Medulla oblongata (tissue), 1 donor: ENCODE results near the gene NHEJ1.

Experiments used
- DNase-seq: peaks from one replicate; pipeline ENCODE4 v3.0.0-alpha.2; 2015; ENCODE audit errors: extremely low spot score

The NHEJ1 gene

GRCh38 chr2:219182331-219183150 lies 21.9 kb upstream of the NHEJ1 start:
- no peak for DNase-seq

DNA sequence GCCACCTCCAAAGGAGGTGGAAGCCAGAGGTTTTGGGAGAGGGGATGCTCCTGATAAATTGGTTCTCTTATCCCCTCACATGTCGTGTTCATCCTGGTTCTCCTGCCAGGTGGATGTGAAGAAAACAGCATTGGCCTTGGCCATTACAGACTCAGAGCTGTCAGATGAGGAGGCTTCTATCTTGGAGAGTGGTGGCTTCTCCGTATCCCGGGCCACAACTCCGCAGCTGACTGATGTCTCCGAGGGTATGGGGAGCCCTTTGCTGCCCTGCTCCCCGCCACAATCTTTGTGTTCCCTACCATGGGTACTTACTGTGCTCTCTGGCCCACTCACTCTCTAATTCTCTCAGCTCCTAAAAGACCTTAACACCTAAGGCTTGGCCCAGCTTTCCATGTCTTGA lies 20.9 kb upstream of the NHEJ1 start:
- DNase-seq = no peak

DNA sequence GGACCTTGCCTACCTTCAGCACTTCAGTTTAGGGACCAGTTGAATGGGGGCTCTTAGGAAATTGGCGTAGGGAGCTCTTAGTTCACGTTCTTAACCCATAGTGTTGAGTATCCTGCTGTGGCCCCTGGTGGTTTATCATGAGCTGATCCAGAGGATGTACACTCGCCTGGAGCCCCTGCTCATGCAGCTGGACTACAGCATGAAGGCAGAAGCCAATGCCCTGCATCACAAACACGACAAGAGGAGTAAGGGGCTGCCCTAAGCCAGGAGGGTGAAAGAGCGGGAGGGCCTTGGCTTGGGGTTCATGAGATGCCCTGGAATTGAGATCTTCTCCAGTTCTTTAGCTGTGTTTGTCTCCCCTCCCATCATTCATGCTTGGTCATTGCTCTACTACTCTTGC lies 20.3 kb upstream of the NHEJ1 start:
- no peak for DNase-seq

- DNase-seq = no peak
Observed at GRCh38 chr2:219179601-219180465, 19.2 kb upstream of the NHEJ1 start.

DNA sequence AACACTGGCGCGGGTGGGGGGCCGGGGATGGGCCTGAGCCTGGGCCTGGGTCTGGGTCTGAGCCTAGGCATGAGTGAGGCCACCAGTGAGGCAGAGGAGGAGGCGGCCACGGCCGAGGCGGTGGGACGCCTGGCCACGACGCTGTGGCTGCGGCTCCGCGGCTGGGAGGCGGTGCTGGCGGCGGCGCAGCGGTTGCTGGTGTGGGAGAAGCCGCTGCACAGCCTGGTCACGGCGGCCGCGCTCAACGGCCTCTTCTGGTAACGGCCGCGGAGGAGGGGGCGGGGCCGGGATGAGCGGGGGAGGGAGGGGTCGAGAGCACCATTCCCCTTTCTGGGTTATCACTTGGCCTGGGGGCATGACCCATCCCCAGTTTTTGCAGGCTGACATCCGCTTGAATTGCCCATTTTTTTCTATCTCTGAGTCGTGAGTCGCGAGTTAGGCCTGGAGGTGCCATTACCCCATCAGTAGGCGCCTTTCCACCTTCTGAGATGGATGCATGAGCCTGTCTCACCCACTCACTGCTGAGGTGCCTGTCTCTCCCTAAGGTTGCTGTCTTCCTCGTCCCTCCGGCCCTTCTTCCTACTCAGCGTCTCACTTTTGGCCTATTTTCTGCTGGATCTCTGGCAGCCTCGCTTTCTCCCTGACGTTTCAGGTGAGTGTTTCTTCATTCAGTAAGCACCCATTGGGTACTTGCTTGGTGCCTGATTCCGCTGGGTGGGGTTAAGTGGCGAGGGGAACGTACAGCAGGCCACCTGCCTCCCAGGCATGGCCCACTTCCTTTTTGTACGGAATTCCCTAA lies 18.0 kb upstream of the NHEJ1 start:
- peak; percentile 35 for DNase-seq

GRCh38 chr2:219177552-219178376 lies 17.1 kb upstream of the NHEJ1 start, which contains the start of gene RETREG2:
Gene RETREG2, plus strand, starts transcription at chr2:219178275. Its CDS starts 78 bp downstream, at chr2:219178353.
- peak; percentile 92 for DNase-seq

DNA sequence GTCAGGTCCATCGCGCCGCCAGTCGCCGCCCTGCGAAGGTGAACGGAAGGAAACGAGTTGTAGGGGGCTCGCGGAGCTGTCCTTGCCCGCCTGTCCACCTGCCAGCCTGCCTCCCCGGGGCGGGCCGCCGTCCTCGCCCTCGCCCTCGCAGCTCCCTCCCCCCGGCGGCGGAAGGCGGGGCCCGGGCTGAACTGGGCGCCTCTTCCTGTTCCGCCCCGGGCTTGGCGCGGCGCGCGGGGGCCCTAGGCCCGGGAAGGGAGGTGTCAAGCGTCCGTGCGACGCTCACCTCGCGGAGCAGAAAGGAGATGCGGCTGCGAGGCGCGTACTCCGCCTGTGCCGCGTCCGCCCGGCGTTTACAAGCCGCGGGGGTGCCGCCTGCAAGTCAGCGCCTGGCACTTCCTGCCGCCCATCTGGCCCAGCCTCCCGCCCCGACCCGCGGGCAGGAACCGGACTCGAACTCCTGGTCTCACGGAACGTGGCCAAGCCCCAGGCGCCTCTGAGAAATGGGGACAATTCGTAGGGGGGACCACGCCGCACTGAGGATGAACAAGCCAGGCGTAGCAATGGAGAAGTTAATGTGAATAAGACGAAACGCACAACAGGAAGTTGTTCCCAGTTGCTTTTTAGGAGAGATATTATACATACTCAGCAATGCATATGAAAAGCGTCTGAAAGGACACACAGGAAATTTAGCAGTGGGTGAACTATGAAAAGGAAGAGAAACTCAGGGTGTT lies 16.4 kb upstream of the NHEJ1 start, which contains the start of gene CNPPD1:
Gene CNPPD1 (minus strand): TSS at position 108 of the 734 bp plus-strand sequence. CDS start 97 bp downstream, at position 11.
- DNase-seq = peak; percentile 93

GRCh38 chr2:219175928-219176817 lies 15.6 kb upstream of the NHEJ1 start:
- peak; percentile 60 for DNase-seq

DNA sequence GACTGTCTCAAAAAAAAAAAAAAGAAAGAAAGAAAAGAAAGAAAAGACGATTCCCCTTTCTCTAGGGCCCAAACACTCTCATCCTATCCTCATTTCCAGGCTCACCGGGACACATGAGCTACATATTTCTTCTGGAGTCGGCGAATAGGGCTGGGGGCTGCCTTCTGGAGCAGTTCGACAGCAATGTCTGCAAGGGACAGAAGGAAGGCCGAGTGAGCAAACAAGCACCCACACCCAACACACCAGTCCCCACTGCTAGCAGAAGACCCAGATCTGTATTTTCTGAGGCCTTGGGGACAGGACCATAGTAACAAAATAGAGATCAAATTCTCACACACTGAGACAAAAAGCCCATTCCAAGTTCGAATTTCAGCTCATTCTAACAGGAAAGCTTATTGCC lies 14.9 kb upstream of the NHEJ1 start:
- no peak for DNase-seq

DNA sequence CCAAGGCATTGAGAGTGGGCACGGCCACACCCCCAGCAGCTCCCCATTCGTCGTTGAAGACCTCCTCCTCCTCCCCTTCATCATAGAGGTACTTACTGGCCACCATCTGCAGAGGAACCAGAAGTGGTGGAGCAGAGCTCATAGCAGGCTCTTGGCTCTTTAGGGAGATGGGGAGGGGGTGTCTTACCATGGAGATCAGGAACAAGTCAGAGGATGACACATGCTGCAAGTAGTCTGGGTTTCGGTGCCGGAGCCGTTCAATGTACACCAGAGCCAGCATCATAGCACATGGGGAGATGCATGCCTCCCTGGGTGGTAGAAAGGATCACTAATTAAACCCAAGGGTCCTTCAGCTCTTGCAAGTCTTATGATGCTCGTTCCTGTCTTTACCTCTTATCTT lies 14.2 kb upstream of the NHEJ1 start:
- DNase-seq = no peak

DNA sequence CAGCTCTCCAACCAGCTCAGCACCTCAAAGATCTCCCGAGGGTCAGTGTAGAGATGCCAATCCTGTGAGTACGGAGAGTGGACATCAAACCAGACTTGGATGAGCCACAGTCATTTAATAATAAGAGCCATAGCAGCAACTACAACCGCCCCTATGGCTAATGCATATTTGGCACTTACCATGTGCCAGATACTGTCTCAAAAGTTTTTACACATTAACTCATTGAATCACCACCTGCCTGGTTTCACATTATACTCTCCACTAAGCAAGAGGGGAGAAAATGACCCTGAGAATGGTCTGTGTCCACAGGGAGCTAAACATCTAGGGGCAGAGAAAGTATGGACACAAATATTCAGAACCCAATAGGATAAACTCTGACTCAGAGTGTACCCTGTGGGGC lies 13.5 kb upstream of the NHEJ1 start:
- DNase-seq = no peak

- DNase-seq = no peak
Observed at GRCh38 chr2:219173176-219173575, 12.6 kb upstream of the NHEJ1 start.

- no peak for DNase-seq
Observed at GRCh38 chr2:219172231-219173154, 11.9 kb upstream of the NHEJ1 start.

DNA sequence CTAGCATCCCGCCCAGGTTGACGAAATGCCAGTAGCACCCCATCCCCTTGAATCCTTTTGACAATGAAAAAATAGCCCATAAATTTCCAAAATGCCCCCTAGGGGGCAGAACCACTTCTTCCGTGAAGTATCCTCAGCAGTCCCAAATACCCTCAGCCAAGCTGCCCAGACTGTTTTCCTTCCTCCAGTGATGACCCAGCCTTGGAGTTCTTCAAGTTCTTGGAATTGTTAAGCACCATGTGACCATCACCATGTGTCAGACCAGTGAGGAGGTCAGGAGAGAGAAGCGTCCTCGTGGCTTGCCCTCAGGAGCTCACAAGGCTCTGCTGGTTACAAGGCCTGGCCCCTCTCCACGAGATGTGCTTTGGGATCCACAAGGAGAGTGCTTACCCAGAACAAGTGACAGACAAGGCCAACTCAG lies 10.6 kb upstream of the NHEJ1 start:
- peak; percentile 74 for DNase-seq

GRCh38 chr2:219169930-219170654 lies 9.5 kb upstream of the NHEJ1 start, which contains the start of gene SLC23A3:
Gene SLC23A3, minus strand, starts transcription at chr2:219170029. Its CDS starts 45 bp downstream, at chr2:219169984.
- DNase-seq = no peak

GRCh38 chr2:219168932-219169331 lies 8.3 kb upstream of the NHEJ1 start:
- no peak for DNase-seq

DNA sequence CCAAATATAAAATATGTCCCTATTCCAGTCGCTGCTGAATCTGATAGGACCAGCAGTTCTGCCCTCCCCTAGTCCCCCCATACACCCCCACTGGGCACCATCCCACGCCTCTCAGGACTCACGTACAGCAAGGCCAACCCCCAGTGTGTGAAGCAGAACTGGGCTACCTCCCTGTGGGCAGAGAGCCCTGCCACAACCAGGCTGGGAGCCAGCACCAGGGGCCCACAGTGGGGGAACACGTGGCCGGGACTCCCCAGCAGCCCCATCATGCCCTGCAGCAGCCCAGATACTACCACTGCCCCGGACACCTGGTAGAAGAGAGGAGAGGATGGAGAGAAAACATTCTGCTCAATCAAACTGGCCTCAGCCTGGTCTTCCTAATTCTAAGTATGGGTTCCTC lies 7.9 kb upstream of the NHEJ1 start:
- no peak for DNase-seq
